GM12864 (cell line): Measurements from ENCODE around the gene TERC.

Experiments used
- DNase-seq: peaks from one replicate; pipeline ENCODE4 v3.0.0-alpha.2; 2011; ENCODE audit warnings: low read depth
- H3K4me3 ChIP-seq: 2 replicates; pipeline ENCODE4 v1.5.1; 2011; ENCODE audit warnings: mild to moderate bottlenecking, low read depth, low read length, control low read depth
- TF ChIP-seq, protein P1 (sequence below): IDR thresholded peaks from 2 replicates; pipeline ENCODE4 v1.5.1; 2011; ENCODE audit warnings: low read depth, mild to moderate bottlenecking, moderate library complexity, low read length, control low read depth, inconsistent platforms; ENCODE audit errors: missing control alignments

The TERC gene

DNA sequence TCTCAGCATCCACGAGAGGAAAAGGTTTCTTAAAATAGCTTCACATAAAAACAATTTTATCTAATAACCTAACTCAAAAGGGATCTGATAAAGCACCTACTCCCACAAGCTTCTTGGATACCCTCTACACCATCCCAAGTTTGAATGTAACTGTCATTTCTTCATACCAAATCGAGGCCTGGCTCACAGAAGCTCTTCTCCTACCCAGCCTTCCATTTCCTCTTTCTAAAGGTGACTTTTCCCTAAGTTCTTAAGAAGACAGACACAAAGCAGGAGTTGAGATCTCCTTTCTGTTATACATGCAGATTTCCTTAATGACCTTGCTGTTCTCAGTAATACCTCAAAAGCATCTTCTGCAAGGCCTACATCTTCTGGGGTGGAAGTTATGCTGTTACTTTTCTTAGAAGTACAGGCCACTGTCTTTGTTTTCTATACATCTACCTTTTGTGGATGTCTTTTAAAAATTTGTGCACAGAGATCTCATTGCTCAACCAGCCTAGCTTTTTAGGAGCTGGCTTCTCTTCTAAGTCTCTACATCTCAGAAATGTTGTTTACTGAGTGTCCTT lies 44.5 kb upstream of the TERC start:
- no peak overlapping the region for H3K4me3 ChIP-seq
- no peak for DNase-seq
- TF ChIP-seq, protein P1, sequence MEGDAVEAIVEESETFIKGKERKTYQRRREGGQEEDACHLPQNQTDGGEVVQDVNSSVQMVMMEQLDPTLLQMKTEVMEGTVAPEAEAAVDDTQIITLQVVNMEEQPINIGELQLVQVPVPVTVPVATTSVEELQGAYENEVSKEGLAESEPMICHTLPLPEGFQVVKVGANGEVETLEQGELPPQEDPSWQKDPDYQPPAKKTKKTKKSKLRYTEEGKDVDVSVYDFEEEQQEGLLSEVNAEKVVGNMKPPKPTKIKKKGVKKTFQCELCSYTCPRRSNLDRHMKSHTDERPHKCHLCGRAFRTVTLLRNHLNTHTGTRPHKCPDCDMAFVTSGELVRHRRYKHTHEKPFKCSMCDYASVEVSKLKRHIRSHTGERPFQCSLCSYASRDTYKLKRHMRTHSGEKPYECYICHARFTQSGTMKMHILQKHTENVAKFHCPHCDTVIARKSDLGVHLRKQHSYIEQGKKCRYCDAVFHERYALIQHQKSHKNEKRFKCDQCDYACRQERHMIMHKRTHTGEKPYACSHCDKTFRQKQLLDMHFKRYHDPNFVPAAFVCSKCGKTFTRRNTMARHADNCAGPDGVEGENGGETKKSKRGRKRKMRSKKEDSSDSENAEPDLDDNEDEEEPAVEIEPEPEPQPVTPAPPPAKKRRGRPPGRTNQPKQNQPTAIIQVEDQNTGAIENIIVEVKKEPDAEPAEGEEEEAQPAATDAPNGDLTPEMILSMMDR, result no peak

DNA sequence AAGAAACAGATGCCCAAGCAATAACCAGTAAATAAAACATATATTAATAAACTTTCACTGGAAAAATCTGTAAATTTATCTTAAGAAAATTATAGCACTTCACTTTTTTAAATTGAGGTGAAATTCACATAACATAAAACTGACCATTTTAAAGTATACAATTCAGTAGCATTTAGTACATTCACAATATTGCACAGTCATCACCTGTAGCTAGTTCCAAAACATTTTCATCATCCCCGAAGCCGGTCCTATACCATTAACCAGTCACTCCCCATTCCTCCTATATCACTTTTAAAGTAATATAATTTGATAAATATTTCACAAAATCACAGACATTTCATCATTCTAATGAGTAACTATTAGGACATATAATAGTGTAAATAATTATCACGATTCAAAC lies 39.8 kb upstream of the TERC start:
- no peak for DNase-seq
- TF ChIP-seq, protein P1, result no peak
- no peak overlapping the region for H3K4me3 ChIP-seq

DNA sequence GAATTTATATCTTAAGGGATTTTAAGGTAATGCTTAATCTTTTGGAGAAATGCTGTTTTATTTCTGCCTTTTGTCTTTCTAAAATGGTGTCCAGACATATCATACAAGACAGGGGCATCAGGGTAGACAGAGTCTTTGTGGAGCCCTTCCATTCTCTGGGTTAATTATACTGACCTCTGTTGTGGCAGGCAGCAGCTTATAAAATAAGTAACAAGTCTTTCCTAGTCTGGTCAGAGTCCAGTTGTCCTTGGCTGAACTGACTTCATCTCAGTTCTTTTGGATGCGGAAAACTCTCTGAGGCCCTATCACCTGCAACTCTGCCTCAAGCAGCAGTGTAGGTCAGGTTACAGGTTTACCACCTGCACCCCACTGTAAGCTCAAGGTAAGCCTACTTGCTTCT lies 27.5 kb upstream of the TERC start:
- DNase-seq, result no peak
- TF ChIP-seq, protein P1, result no peak
- no peak overlapping the region for H3K4me3 ChIP-seq

DNA sequence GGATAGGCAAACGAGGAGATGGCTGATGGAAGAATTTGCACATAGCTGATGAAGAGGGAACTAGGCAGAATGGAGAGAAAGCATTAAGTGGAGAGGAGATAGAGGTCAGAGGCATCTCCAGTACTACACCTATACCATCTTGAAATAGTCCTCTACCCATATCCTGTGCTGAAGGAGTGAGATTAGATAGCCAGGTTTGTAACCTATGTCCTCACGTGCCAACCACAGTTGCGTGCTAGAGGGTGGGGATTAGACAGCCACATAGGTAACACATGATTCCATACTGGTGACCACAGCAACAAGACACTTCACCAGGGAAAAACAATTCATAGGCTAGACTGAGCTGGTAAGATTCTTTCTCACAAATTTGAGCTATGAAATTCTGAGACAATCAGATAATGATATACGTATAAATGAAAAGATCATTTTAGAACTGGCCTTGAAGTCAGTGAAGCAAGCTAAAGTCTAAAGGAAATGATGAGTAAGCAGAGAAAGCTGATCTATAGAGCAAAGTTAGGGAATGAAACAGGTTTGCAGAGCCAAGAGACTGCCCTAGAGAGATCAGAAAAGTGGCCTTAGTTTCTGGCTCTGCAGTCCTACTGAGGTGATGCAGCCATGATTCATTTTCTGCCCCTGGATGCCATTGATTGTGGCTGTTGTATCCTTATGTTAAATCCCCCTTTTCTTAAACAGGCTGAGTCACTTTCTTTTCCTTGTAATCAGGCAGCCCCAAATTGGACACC lies 26.0 kb upstream of the TERC start:
- TF ChIP-seq, protein P1, result no peak
- no peak for DNase-seq
- H3K4me3 ChIP-seq, result no peak overlapping the region

DNA sequence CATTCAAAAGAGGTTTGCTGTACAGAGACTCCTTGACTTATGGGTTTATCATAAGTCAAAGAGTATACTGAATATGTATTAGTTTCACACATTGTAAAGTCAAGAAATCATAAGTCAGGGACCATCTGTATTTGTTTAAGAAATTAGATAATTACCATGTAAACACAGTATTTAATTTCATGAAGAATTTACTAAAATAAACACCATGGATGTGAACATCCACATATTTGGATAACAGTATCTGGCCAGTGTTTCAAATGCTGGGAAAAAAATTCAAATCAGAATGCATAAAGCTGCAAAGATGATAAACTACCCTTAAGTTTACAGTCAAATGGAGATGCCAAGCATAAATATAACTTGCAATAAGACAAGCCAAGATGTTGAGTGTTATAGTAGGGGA lies 25.4 kb upstream of the TERC start:
- TF ChIP-seq, protein P1, result no peak
- DNase-seq, result no peak
- no peak overlapping the region for H3K4me3 ChIP-seq

DNA sequence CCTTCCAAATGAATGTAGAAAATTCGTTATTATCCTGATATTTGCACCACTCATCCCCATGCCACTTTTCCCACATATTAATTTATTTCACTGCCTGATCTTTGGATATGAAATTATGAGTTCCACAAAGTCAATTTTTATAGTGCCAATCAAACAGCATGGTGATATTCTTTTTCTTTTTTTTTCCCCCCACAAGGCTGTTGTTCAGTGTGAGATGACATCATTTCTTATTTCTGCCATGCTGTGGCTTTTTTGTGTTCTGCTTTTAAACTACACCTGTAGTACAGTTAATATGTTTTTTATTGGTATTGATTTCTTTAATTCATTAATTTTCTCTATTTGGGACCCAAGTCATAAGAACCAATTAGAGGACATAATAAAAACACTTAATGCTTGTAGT lies 22.9 kb upstream of the TERC start:
- TF ChIP-seq, protein P1, result no peak
- DNase-seq, result no peak
- H3K4me3 ChIP-seq, result no peak overlapping the region

DNA sequence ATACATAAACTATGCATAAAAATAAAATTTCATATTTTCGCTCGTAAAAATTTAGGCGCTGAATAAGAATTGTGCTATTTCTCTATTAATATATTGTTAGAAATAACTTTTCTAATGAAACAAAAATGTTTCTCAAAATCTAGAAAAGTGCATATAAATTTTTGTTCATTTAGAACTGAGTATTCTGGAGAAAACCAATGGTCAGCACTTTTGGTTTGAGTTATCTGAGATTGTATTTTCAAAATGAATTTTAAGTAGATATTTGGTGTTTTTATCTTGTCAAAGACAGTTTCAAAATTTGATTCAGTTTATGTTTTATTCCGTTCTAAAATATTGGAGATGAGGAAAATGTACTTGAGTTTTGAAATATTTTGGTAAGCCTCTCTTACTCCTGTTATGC lies 22.3 kb upstream of the TERC start:
- no peak overlapping the region for H3K4me3 ChIP-seq
- TF ChIP-seq, protein P1, result no peak
- no peak for DNase-seq
